A673 (cell line): ENCODE data around the gene MGAT5. TPM values are rescaled to one million over a fixed set of nuclear protein-coding genes. Genes with fewer than 3 reads are reported as not detected.
A peak's percentile ranks its signal among the peaks of the same experiment; 100 is the strongest.

ENCODE experiments used
- BruUV-seq: library from RNA; stranded (reverse); fragments of 400-500 nt; replicated peaks from 2 replicates; lab custom pipeline; 2021; lab: Mats Ljungman, UMichigan
- CTCF ChIA-PET: fragments of 300-600 bp; sonication (Branson Sonifier 250); formaldehyde crosslinking; loops from one replicate; lab custom pipeline; 2022; ENCODE audit warnings: antibody characterized with exemption; lab: Charles Lee
- POLR2A ChIA-PET: fragments of 300-600 bp; sonication (Branson Sonifier 250); formaldehyde crosslinking; loops from one replicate; lab custom pipeline; 2022; ENCODE audit warnings: antibody characterized with exemption; ENCODE audit not compliant: low non-redundant PET; lab: Charles Lee
- DNase-seq: peaks from one replicate; pipeline ENCODE4 v3.0.0-alpha.2; 2015; ENCODE audit warnings: low spot score
- H3K27ac ChIP-seq: fragments of 200-600 bp; sonication (generic); 2 replicates; pipeline ENCODE4 v1.5.1; 2016; ENCODE audit warnings: mixed run types, low read depth, mild to moderate bottlenecking, mixed read lengths, antibody characterized with exemption, low read length; ENCODE audit not compliant: poor library complexity, severe bottlenecking
- H3K27me3 ChIP-seq: fragments of 200-600 bp; sonication (generic); replicated peaks from 2 replicates; pipeline ENCODE4 v1.6.1; 2017; ENCODE audit warnings: mixed run types, low read depth, mild to moderate bottlenecking, mixed read lengths, antibody characterized with exemption, low read length; ENCODE audit not compliant: insufficient read depth, poor library complexity
- H3K36me3 ChIP-seq: fragments of 200-600 bp; sonication (generic); 2 replicates; pipeline ENCODE4 v1.6.1; 2016; ENCODE audit warnings: mixed run types, mild to moderate bottlenecking, mixed read lengths, antibody characterized with exemption, low read length; ENCODE audit not compliant: insufficient read depth, poor library complexity, severe bottlenecking
- H3K4me1 ChIP-seq: fragments of 200-600 bp; sonication (generic); 2 replicates; pipeline ENCODE4 v1.6.1; 2017; ENCODE audit warnings: mixed run types, mild to moderate bottlenecking, mixed read lengths, antibody characterized with exemption, low read length; ENCODE audit not compliant: insufficient read depth, poor library complexity, severe bottlenecking
- H3K4me3 ChIP-seq: fragments of 200-600 bp; sonication (generic); 2 replicates; pipeline ENCODE4 v1.5.1; 2016; ENCODE audit warnings: low read depth, mixed run types, mild to moderate bottlenecking, mixed read lengths, low read length; ENCODE audit not compliant: poor library complexity, severe bottlenecking
- H3K9me3 ChIP-seq: fragments of 200-600 bp; sonication (generic); 2 replicates; pipeline ENCODE4 v1.6.1; 2016; ENCODE audit warnings: mixed run types, low read depth, mild to moderate bottlenecking, mixed read lengths, antibody characterized with exemption, low read length; ENCODE audit not compliant: poor library complexity, severe bottlenecking
- CTCF ChIP-seq: fragments of 300-800, 200-600 bp; sonication (generic); conservative IDR thresholded peaks from 2 replicates; pipeline ENCODE4 v1.5.1; 2017; ENCODE audit warnings: low read depth, mild to moderate bottlenecking, antibody characterized with exemption, low read length, moderate library complexity, mixed read lengths
- EZH2 ChIP-seq: fragments of 200-600 bp; sonication (generic); IDR thresholded peaks from 2 replicates; pipeline ENCODE4 v1.6.1; 2017; ENCODE audit warnings: borderline replicate concordance, low read depth, mild to moderate bottlenecking, mixed read lengths, antibody characterized with exemption, low read length; ENCODE audit not compliant: poor library complexity, severe bottlenecking
- intact Hi-C: fragments of 100-400 bp; cut with micrococcal nuclease; formaldehyde crosslinking; loops from one replicate; pipeline ENCODE4 v1.10.0; 2022; ENCODE audit not compliant: unreplicated experiment
- total RNA-seq: library from RNA; stranded (reverse); gene quantifications from 2 replicates; pipeline ENCODE4 v1.2.3, GENCODE V29; 2021

The MGAT5 gene
- total RNA-seq, 1 experiment from 2014 or later: 11.0 TPM

DNA sequence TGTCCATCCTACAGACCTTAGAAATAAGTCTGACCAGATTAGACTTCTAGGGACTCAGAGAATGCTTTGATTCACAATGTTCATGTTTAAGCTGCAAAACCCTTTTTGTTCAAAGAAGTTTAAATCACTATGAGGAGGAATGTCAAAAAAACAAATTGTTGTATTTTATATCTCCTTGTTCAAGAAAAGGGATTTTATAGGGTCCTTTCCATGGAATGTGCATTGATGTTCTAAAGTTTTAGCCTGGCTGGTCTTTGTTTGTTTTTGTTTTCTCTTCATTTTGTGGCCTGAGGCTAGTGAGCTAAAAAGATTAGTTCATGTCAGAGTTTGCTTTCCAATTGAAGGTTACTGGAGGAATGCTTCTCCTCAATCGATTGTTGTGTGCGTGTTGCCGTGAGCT lies 77.2 kb downstream of the MGAT5 start:
- no peak for TF ChIP-seq EZH2
- no peak for TF ChIP-seq CTCF
- CTCF ChIA-PET: no interaction called here
- POLR2A ChIA-PET: no interaction called here
- no peak overlapping the region for H3K27ac ChIP-seq
- intact Hi-C loops: no loop called here
- H3K4me1 ChIP-seq: peaks cover 3% of the 10 kb centered on the region
- no peak overlapping the region for H3K4me3 ChIP-seq
- H3K36me3 ChIP-seq: no peaks in the 10 kb centered on the region
- no TSS peak for BruUV-seq
- DNase-seq: no peak
- H3K27me3 ChIP-seq: no peaks in the 10 kb centered on the region
- no peaks in the 10 kb centered on the region for H3K9me3 ChIP-seq

- Histone ChIP-seq H3K9me3 (no peaks in the 10 kb centered on the region), H3K4me3 (no peak overlapping the region), H3K27me3 (no peaks in the 10 kb centered on the region), H3K36me3 (no peaks in the 10 kb centered on the region), H3K27ac (no peak overlapping the region), H3K4me1 (peaks cover 3% of the 10 kb centered on the region)
- TF ChIP-seq EZH2 (no peak), CTCF (no peak)
- CTCF ChIA-PET: no interaction called here
- intact Hi-C loops: no loop called here
- DNase-seq: peak; percentile 18
- POLR2A ChIA-PET: no interaction called here
- no TSS peak for BruUV-seq
These were observed 79.8 kb downstream of the MGAT5 start for GRCh38 chr2:134333646-134334189.

GRCh38 chr2:134334542-134335353 lies 80.9 kb downstream of the MGAT5 start:
- POLR2A ChIA-PET: no interaction called here
- H3K27ac ChIP-seq: no peak overlapping the region
- CTCF ChIA-PET: no interaction called here
- H3K36me3 ChIP-seq: no peaks in the 10 kb centered on the region
- no peaks in the 10 kb centered on the region for H3K27me3 ChIP-seq
- no peak for DNase-seq
- BruUV-seq: no TSS peak
- H3K4me1 ChIP-seq: peaks cover 3% of the 10 kb centered on the region
- no peaks in the 10 kb centered on the region for H3K9me3 ChIP-seq
- intact Hi-C loops: no loop called here
- H3K4me3 ChIP-seq: no peak overlapping the region
- TF ChIP-seq EZH2: no peak
- TF ChIP-seq CTCF: no peak
